Activated CD4-positive, alpha-beta T cell treated with anti-CD3 and anti-CD28 coated beads for 36 hours (primary cell): Measurements from ENCODE around the gene TRIM25. TPM values are rescaled to one million over a fixed set of nuclear protein-coding genes. Genes with fewer than 3 reads are reported as not detected.

ENCODE experiments used
- ATAC-seq: fragments of 200-7000 bp; cut with Tn5 transposase; one replicate; pipeline ENCODE4 v1.10.0; 2021; ENCODE audit warnings: mild to moderate bottlenecking, moderate library complexity
- CTCF ChIA-PET: fragments of 350-600 bp; sonication (Branson Sonifier 250); formaldehyde crosslinking; loops from one replicate; lab custom pipeline; 2021; ENCODE audit warnings: antibody characterized with exemption; lab: Charles Lee
- POLR2A ChIA-PET: fragments of 350-600 bp; sonication (Branson Sonifier 250); formaldehyde crosslinking; loops from one replicate; lab custom pipeline; 2021; ENCODE audit warnings: antibody characterized with exemption, inconsistent platforms; lab: Charles Lee
- DNase-seq: peaks from one replicate; pipeline ENCODE4 v3.0.0-alpha.2; 2020
- H3K27ac Mint-ChIP-seq: one replicate; pipeline ENCODE4 v1.8.0; 2021; ENCODE audit warnings: mixed read lengths
- H3K27me3 Mint-ChIP-seq: one replicate; pipeline ENCODE4 v1.8.0; 2021; ENCODE audit warnings: mixed read lengths
- H3K36me3 Mint-ChIP-seq: one replicate; pipeline ENCODE4 v1.8.0; 2021; ENCODE audit warnings: low read depth, mixed read lengths
- H3K4me1 Mint-ChIP-seq: one replicate; pipeline ENCODE4 v1.8.0; 2021; ENCODE audit warnings: mixed read lengths
- H3K4me3 Mint-ChIP-seq: one replicate; pipeline ENCODE4 v1.8.0; 2021; ENCODE audit warnings: mild to moderate bottlenecking, moderate library complexity, mixed read lengths
- H3K9me3 Mint-ChIP-seq: one replicate; pipeline ENCODE4 v1.8.0; 2021; ENCODE audit warnings: low read depth, mixed read lengths
- intact Hi-C, 2 experiments: fragments of 100-400 bp; cut with DNase I in 1 of 2; cut with micrococcal nuclease in 1 of 2; formaldehyde crosslinking; loops; one replicate each; pipeline versions ENCODE4 v1.14.2 to v1.15.1; 2022 to 2024; cut with DNase I, micrococcal nuclease
- total RNA-seq, 2 experiments: library from RNA; stranded (reverse); gene quantifications; one replicate each; pipeline ENCODE4 v1.2.3, GENCODE V29; 2021

TRIM25 gene
- total RNA-seq, 2 experiments from 2014 or later = 173 to 241 TPM

DNA sequence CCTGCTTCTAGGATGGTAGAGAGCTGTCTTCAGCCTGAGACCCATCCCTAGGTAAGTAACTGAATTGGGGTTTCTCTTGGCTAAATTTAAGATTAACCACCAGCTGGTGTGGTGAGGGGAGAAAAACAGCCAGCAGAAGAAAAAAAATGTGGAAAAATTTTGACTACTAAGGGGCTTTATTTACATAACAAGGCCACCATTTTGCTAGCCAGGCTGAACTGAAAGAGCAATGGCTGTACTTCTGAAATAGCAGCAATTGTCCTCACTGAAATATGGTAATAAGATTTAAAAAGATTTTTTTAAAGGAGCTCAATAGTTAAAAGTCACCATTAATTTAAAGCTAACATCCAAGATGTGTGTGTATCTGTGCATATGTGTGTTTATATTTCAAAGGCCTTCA lies 12.4 kb upstream of the TRIM25 start:
- DNase-seq (no peak), ATAC-seq (no peak)
- intact Hi-C loops = no loop called here
- no peaks in the 10 kb centered on the region for H3K4me1 Mint-ChIP-seq
- ChIA-PET CTCF (interaction anchor here (0.8 kb wide), 1 partner anchor 35 kb away, joined by 3 read pairs; no protein-coding TSS in a partner anchor), POLR2A (no interaction called here)
- H3K9me3 Mint-ChIP-seq = peaks cover 14% of the 10 kb centered on the region
- H3K36me3 Mint-ChIP-seq = peaks cover 7% of the 10 kb centered on the region
- H3K27me3 Mint-ChIP-seq = no peaks in the 10 kb centered on the region
- no peak overlapping the region for H3K4me3 Mint-ChIP-seq
- H3K27ac Mint-ChIP-seq = no peak overlapping the region

DNA sequence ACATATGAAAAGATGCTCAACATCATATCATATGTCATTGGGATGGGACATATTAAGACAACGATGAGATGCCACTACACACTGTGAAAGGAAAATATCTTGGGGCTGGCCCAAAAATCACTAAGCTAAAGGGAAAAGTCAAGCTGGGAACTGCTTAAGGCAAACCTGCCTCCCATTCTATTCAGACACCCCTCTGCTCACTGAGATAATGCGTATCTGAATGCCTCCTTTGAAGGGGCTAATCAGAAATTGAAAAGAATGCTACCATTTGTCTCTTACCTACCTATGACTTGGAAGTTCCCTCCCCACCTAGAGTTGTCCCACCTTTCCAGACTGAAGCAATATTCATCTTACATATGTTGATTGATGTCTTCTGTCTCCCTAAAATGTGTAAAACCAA lies 11.2 kb upstream of the TRIM25 start:
- ATAC-seq = no peak
- intact Hi-C loops = no loop called here
- H3K4me3 Mint-ChIP-seq = no peak overlapping the region
- H3K9me3 Mint-ChIP-seq = peaks cover 6% of the 10 kb centered on the region
- H3K27ac Mint-ChIP-seq = no peak overlapping the region
- ChIA-PET CTCF (interaction anchor here (1.0 to 1.6 kb wide), 3 partner anchors 14 to 105 kb away, joined by 3 to 6 read pairs (median 3); no protein-coding TSS in a partner anchor), POLR2A (no interaction called here)
- peaks cover 2% of the 10 kb centered on the region for H3K36me3 Mint-ChIP-seq
- DNase-seq = no peak
- no peaks in the 10 kb centered on the region for H3K27me3 Mint-ChIP-seq
- no peaks in the 10 kb centered on the region for H3K4me1 Mint-ChIP-seq

DNA sequence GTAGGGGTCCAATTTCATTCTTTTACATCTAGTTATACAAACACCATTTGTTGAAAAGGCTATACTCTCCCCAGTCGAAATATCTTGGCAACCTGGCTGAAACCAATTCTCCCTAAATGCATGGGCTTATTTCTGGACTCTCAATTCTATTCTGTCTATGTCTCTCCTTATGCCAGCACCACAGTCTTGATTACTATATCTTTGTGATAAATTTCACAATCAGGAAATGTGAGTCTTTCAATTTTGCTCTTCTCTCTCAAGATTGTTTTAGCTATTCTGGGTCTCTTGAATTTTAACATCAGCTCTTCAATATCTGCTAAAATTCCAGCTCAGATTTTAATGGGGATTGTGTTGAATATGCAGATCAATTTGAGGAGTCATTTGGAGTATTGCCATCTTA lies 5.9 kb upstream of the TRIM25 start:
- peak overlapping the region; percentile 53 for H3K27ac Mint-ChIP-seq
- CTCF ChIA-PET = interaction anchor here (0.6 to 2.0 kb wide), 4 partner anchors 9 to 100 kb away, joined by 3 to 7 read pairs (median 3); no protein-coding TSS in a partner anchor

GRCh38 chr17:56918916-56919315 lies 5.1 kb upstream of the TRIM25 start:
- Mint-ChIP-seq H3K4me1 (peaks cover 47% of the 10 kb centered on the region), H3K9me3 (peaks cover 7% of the 10 kb centered on the region), H3K27ac (peak overlapping the region; percentile 53), H3K36me3 (peaks cover 8% of the 10 kb centered on the region), H3K4me3 (no peak overlapping the region), H3K27me3 (no peaks in the 10 kb centered on the region)
- DNase-seq (no peak), ATAC-seq (no peak)
- intact Hi-C loops = loop anchor here in 1 of 2 experiments (1.0 kb wide), 2 partner anchors 49 to 132 kb away; no protein-coding TSS in a partner anchor
- POLR2A ChIA-PET = interaction anchor here (0.7 kb wide), 1 partner anchor 17 kb away, joined by 3 read pairs; no protein-coding TSS in a partner anchor
- CTCF ChIA-PET = interaction anchor here (0.6 kb wide), 1 partner anchor 10 kb away, joined by 3 read pairs; no protein-coding TSS in a partner anchor

More for the DNA sequence above, 5.9 kb upstream of the TRIM25 start:
- Mint-ChIP-seq H3K27me3 (no peaks in the 10 kb centered on the region), H3K4me3 (no peak overlapping the region), H3K9me3 (peaks cover 7% of the 10 kb centered on the region), H3K4me1 (peaks cover 45% of the 10 kb centered on the region), H3K36me3 (peaks cover 4% of the 10 kb centered on the region)
- intact Hi-C loops = loop anchor here in 1 of 2 experiments (1.0 kb wide), 2 partner anchors 49 to 132 kb away; no protein-coding TSS in a partner anchor
- POLR2A ChIA-PET = interaction anchor here (0.7 kb wide), 1 partner anchor 16 kb away, joined by 3 read pairs; no protein-coding TSS in a partner anchor
- no peak for DNase-seq
- ATAC-seq = no peak

DNA sequence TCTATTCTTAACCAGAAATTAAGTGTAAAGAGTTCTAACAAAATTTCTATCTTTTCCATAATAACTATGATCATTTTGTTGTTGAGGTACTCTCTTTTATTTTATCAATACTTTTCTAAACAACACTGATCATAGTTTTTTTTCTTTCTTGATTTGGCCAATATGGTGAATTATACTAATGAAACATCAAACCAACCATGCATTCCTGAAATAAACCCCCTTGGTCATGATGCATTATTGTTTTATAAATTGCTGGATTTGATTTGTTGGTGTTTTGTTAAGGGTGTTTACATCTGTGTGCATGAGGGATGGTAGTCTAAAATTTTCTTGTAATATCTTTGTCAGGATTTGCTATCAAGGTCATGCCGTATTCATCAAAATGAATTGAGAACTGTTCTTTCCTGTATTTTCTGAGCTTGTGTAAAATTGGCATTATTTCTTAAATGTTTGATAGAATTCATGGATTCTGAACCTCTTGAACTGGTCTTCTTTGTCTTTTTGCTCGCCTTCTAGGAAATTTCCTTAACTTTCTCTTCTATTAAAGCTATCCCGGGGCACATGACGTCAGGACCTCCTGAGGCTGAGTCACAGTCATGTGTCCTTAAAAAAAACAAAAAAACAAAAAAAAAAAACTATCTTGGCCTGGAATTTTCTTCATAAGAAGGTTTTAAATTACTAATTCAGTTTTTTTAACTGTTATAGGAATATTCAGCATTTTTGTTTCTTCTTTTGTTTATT lies 3.9 kb upstream of the TRIM25 start:
- DNase-seq (no peak), ATAC-seq (no peak)
- peaks cover 11% of the 10 kb centered on the region for H3K36me3 Mint-ChIP-seq
- intact Hi-C loops = no loop called here
- peaks cover 7% of the 10 kb centered on the region for H3K9me3 Mint-ChIP-seq
- H3K27me3 Mint-ChIP-seq = no peaks in the 10 kb centered on the region
- ChIA-PET CTCF (interaction anchor here (1.9 kb wide), 1 partner anchor 98 kb away, joined by 4 read pairs; no protein-coding TSS in a partner anchor), POLR2A (no interaction called here)
- H3K4me1 Mint-ChIP-seq = peaks cover 47% of the 10 kb centered on the region
- H3K27ac Mint-ChIP-seq = peak overlapping the region; percentile 95
- H3K4me3 Mint-ChIP-seq = no peak overlapping the region

GRCh38 chr17:56914581-56915273 lies 878 bp upstream of the TRIM25 start:
- Mint-ChIP-seq H3K36me3 (peaks cover 39% of the 10 kb centered on the region), H3K27me3 (no peaks in the 10 kb centered on the region), H3K27ac (peak overlapping the region; percentile 95), H3K4me3 (peak overlapping the region; percentile 90), H3K4me1 (peaks cover 63% of the 10 kb centered on the region), H3K9me3 (peaks cover 7% of the 10 kb centered on the region)
- POLR2A ChIA-PET = interaction anchor here (0.6 to 1.4 kb wide), 4 partner anchors 10 to 128 kb away, joined by 3 to 6 read pairs (median 4); no protein-coding TSS in a partner anchor
- ATAC-seq (no peak), DNase-seq (peak; percentile 50)
- CTCF ChIA-PET = interaction anchor here (0.5 to 1.2 kb wide), 3 partner anchors 9 to 95 kb away, joined by 3 to 5 read pairs (median 3); no protein-coding TSS in a partner anchor
- intact Hi-C loops = loop anchor here in 1 of 2 experiments (1.0 to 5.0 kb wide), 5 partner anchors 26 to 322 kb away; partner anchors contain the start of genes COIL, DGKE, NOG and SCPEP1

- Mint-ChIP-seq H3K4me3 (peak overlapping the region; percentile 90), H3K4me1 (peaks cover 62% of the 10 kb centered on the region), H3K27ac (peak overlapping the region; percentile 94), H3K36me3 (peaks cover 48% of the 10 kb centered on the region), H3K27me3 (no peaks in the 10 kb centered on the region), H3K9me3 (peaks cover 7% of the 10 kb centered on the region)
- no peak for DNase-seq
- POLR2A ChIA-PET = interaction anchor here (0.8 to 1.4 kb wide), 4 partner anchors 9 to 127 kb away, joined by 3 to 6 read pairs (median 4); no protein-coding TSS in a partner anchor
- intact Hi-C loops = loop anchor here in 1 of 2 experiments (5.0 kb wide), 1 partner anchor 321 kb away; the partner anchor contains the start of gene NOG
- peak; percentile 17 for ATAC-seq
- CTCF ChIA-PET = interaction anchor here (0.8 to 1.5 kb wide), 8 partner anchors 9 to 78 kb away, joined by 3 to 6 read pairs (median 4); partner anchors contain the start of gene COIL
Observed at GRCh38 chr17:56913353-56913866, 439 bp downstream of the TRIM25 start.

DNA sequence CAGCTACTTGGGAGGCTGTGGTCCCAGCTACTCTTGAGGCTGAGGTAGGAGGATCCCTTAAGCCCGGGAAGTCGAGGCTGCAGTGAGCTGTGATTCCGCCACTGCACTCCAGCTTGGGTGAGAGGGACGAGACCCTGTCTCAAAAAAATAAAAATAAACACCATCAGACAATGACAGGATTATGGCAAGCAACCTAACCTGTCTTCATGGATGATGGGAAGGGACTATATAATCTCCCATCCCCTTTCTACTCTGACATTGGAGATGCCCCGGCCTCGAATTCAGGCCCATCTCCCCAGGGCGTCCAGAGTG lies 893 bp downstream of the TRIM25 start:
- peak overlapping the region; percentile 90 for H3K4me3 Mint-ChIP-seq
- DNase-seq (no peak), ATAC-seq (no peak)
- H3K9me3 Mint-ChIP-seq = peaks cover 7% of the 10 kb centered on the region
- H3K27ac Mint-ChIP-seq = peak overlapping the region; percentile 94
- ChIA-PET POLR2A (interaction anchor here (0.8 to 1.4 kb wide), 3 partner anchors 8 to 62 kb away, joined by 3 to 6 read pairs (median 3); no protein-coding TSS in a partner anchor), CTCF (interaction anchor here (1.0 to 1.5 kb wide), 4 partner anchors 8 to 48 kb away, joined by 3 to 5 read pairs (median 4); partner anchors contain the start of gene COIL)
- intact Hi-C loops = loop anchor here in 1 of 2 experiments (5.0 kb wide), 1 partner anchor 321 kb away; the partner anchor contains the start of gene NOG
- no peaks in the 10 kb centered on the region for H3K27me3 Mint-ChIP-seq
- H3K4me1 Mint-ChIP-seq = peaks cover 66% of the 10 kb centered on the region
- peaks cover 52% of the 10 kb centered on the region for H3K36me3 Mint-ChIP-seq

DNA sequence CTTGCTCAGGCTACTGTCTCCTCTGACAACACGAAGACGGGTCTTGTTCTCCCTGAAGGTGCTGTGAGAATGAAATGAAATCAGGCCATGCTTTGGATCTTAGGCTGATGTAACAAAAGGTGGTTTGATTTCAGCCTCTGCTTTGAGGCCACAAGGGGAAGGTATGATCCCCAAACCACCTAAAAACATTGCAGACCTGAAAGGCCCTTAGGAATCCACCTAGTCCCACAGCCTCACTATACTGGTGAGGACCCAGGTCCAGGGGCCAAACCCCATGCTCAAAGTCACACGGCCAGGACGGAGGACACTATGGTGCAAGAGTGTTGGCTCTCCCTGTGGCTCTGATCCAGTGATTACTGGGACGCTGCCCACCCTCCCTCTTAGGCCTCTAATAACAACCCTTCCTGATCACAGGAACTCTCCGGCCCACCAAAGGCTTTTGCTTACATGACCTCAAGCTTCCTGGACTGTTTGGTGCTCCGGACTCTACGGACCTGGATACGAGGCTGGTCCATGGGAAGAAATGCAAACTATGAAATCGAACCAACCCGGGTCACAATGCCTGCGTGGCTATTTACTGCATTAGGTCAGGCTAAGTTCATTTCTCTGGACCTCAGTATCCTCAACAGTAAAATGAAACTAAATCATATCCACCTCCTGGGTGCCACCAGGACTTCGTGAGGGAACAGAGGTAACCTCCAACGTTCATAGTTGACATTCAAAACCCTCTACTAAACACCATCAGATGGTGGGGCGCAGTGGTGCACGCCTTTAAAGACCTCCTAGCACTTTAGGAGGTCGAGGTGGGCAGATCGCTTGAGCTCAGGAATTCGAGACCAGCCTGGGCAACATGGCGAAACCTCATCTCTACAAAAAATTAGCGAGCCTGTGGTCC lies 1.5 kb downstream of the TRIM25 start:
- ATAC-seq (no peak), DNase-seq (no peak)
- Mint-ChIP-seq H3K27me3 (no peaks in the 10 kb centered on the region), H3K9me3 (peaks cover 3% of the 10 kb centered on the region), H3K27ac (peak overlapping the region; percentile 94), H3K4me1 (peaks cover 65% of the 10 kb centered on the region), H3K36me3 (peaks cover 52% of the 10 kb centered on the region), H3K4me3 (peak overlapping the region; percentile 90)
- CTCF ChIA-PET = interaction anchor here (1.0 to 1.4 kb wide), 4 partner anchors 11 to 48 kb away, joined by 3 to 4 read pairs (median 3); partner anchors contain the start of gene COIL
- POLR2A ChIA-PET = interaction anchor here (0.8 to 1.1 kb wide), 3 partner anchors 8 to 62 kb away, joined by 3 read pairs; no protein-coding TSS in a partner anchor
- intact Hi-C loops = loop anchor here in 1 of 2 experiments (5.0 kb wide), 1 partner anchor 320 kb away; the partner anchor contains the start of gene NOG
